OCI-LY7 (cell line): ENCODE data around the gene COL25A1. TPM values are rescaled to one million over a fixed set of nuclear protein-coding genes. Genes with fewer than 3 reads are reported as not detected.

Source experiments
- BruUV-seq: library from RNA; stranded (reverse); fragments of 400-500 nt; replicated peaks from 2 replicates; lab custom pipeline; 2021; lab: Mats Ljungman, UMichigan
- CTCF ChIA-PET: fragments of 300-600 bp; sonication (Branson Sonifier 250); formaldehyde crosslinking; loops from one replicate; lab custom pipeline; 2022; ENCODE audit warnings: antibody characterized with exemption; ENCODE audit not compliant: unreplicated experiment; lab: Charles Lee
- POLR2A ChIA-PET: fragments of 300-600 bp; sonication (Branson Sonifier 250); formaldehyde crosslinking; loops from one replicate; lab custom pipeline; 2022; ENCODE audit warnings: antibody characterized with exemption; lab: Charles Lee
- DNase-seq: peaks from one replicate; pipeline ENCODE4 v3.0.0-alpha.2; 2015; ENCODE audit warnings: low spot score
- H2AFZ ChIP-seq: fragments of 200-600 bp; sonication (generic), shearing (Covaris generic); 2 replicates; pipeline ENCODE4 v1.6.1; 2014; ENCODE audit warnings: mild to moderate bottlenecking, antibody characterized with exemption, low read length, moderate library complexity
- H3K27ac ChIP-seq: fragments of 200-600 bp; sonication (generic); 2 replicates; pipeline ENCODE4 v1.5.1; 2014; ENCODE audit warnings: mixed run types, low read depth, mild to moderate bottlenecking, moderate library complexity, low read length, inconsistent platforms; ENCODE audit not compliant: poor library complexity, severe bottlenecking
- H3K36me3 ChIP-seq: fragments of 200-600 bp; sonication (generic); 2 replicates; pipeline ENCODE4 v1.6.1; 2014; ENCODE audit warnings: mild to moderate bottlenecking, antibody characterized with exemption, low read length, moderate library complexity, mixed read lengths; ENCODE audit not compliant: insufficient read depth
- H3K4me1 ChIP-seq: fragments of 200-600 bp; sonication (generic); 2 replicates; pipeline ENCODE4 v1.5.1; 2014; ENCODE audit warnings: mild to moderate bottlenecking, low read length; ENCODE audit not compliant: insufficient read depth, poor library complexity, severe bottlenecking
- H3K4me2 ChIP-seq: fragments of 200-600 bp; sonication (generic); 2 replicates; pipeline ENCODE4 v1.6.1; 2014; ENCODE audit warnings: mild to moderate bottlenecking, low read length
- H3K4me3 ChIP-seq: fragments of 200-600 bp; sonication (generic); 2 replicates; pipeline ENCODE4 v1.5.1; 2014; ENCODE audit warnings: mild to moderate bottlenecking, low read depth, low read length; ENCODE audit not compliant: poor library complexity, severe bottlenecking
- H3K79me2 ChIP-seq: fragments of 200-600 bp; sonication (generic); 2 replicates; pipeline ENCODE4 v1.6.1; 2016; ENCODE audit warnings: low read depth, mild to moderate bottlenecking, low read length, moderate library complexity, mixed read lengths; ENCODE audit not compliant: insufficient read depth
- H3K9me2 ChIP-seq: fragments of 200-600 bp; sonication (generic); 2 replicates; pipeline ENCODE4 v1.6.1; 2016; ENCODE audit warnings: mild to moderate bottlenecking, low read length, mixed read lengths; ENCODE audit not compliant: insufficient read depth
- H3K9me3 ChIP-seq: fragments of 200-600 bp; sonication (generic); 2 replicates; pipeline ENCODE4 v1.6.1; 2014; ENCODE audit warnings: mild to moderate bottlenecking, mixed run types, low read length, mixed read lengths
- H4K20me1 ChIP-seq: fragments of 200-600 bp; sonication (generic); 2 replicates; pipeline ENCODE4 v1.6.1; 2014; ENCODE audit warnings: mild to moderate bottlenecking, antibody characterized with exemption, low read length, moderate library complexity, mixed read lengths; ENCODE audit not compliant: insufficient read depth
- CTCF ChIP-seq: fragments of 200-600 bp; sonication (generic); conservative IDR thresholded peaks from 2 replicates; pipeline ENCODE4 v1.5.1; 2014; ENCODE audit warnings: mild to moderate bottlenecking, antibody characterized with exemption, low read length, moderate library complexity, mixed read lengths
- EZH2phosphoT487 ChIP-seq: fragments of 200-600 bp; sonication (generic); IDR thresholded peaks from 2 replicates; pipeline ENCODE4 v1.6.1; 2018; ENCODE audit warnings: low read depth, borderline replicate concordance, mild to moderate bottlenecking, mixed run types, antibody characterized with exemption, low read length, moderate library complexity, mixed read lengths
- intact Hi-C: fragments of 100-400 bp; cut with micrococcal nuclease; formaldehyde crosslinking; loops from one replicate; pipeline ENCODE4 v1.10.0; 2022; ENCODE audit not compliant: unreplicated experiment
- total RNA-seq, 2 experiments: library from RNA; depleted of rRNA in 1 of 2; stranded (reverse); fragments of >200 nt in 1 of 2; shearing (Covaris generic) in 1 of 2; gene quantifications; 2 replicates each; pipeline ENCODE4 v1.2.3, GENCODE V29; 2014 to 2022

COL25A1 gene
- total RNA-seq, 2 experiments from 2014 or later: not detected

- ChIA-PET POLR2A (interaction anchor here (0.7 to 0.9 kb wide), 2 partner anchors 8 to 528 kb away, joined by 3 read pairs; no protein-coding TSS in a partner anchor), CTCF (no interaction called here)
- Histone ChIP-seq H3K9me3 (no peaks in the 10 kb centered on the region), H2AFZ (no peak overlapping the region), H4K20me1 (no peaks in the 10 kb centered on the region), H3K27ac (no peak overlapping the region), H3K4me3 (no peak overlapping the region), H3K4me1 (no peaks in the 10 kb centered on the region), H3K9me2 (no peaks in the 10 kb centered on the region), H3K79me2 (no peaks in the 10 kb centered on the region), H3K36me3 (no peaks in the 10 kb centered on the region), H3K4me2 (no peak overlapping the region)
- no TSS peak for BruUV-seq
- TF ChIP-seq CTCF (no peak), EZH2phosphoT487 (no peak)
- intact Hi-C loops: no loop called here
- no peak for DNase-seq
These were observed 95.4 kb downstream of the COL25A1 start for GRCh38 chr4:109207061-109207460.

DNA sequence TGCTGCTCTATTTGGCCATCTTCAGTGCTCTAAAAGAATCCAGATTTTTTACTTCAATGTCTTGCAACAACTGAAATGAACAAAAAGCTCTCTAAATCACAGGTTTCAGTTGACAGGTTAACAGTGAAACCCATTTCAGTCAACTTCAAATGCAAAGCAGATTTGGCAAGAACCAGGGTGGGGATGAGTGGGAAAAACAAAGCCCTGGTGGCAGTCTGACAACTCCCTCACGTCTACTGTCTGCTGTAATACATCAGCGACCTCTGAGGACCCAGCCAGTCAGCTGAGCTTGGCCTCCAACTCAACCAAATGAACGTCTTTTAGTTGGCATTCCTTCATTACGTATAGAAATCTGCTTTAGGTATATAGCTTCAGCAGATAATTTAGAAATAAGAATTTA is 95.8 kb downstream of the COL25A1 start:
- H3K27ac ChIP-seq: no peak overlapping the region
- H4K20me1 ChIP-seq: no peaks in the 10 kb centered on the region
- BruUV-seq: no TSS peak
- H3K9me3 ChIP-seq: no peaks in the 10 kb centered on the region
- intact Hi-C loops: no loop called here
- H3K4me1 ChIP-seq: no peaks in the 10 kb centered on the region
- no peak overlapping the region for H3K4me2 ChIP-seq
- H3K36me3 ChIP-seq: no peaks in the 10 kb centered on the region
- no peaks in the 10 kb centered on the region for H3K9me2 ChIP-seq
- no peak overlapping the region for H2AFZ ChIP-seq
- ChIA-PET CTCF (no interaction called here), POLR2A (interaction anchor here (0.7 to 0.9 kb wide), 2 partner anchors 8 to 528 kb away, joined by 3 read pairs; no protein-coding TSS in a partner anchor)
- TF ChIP-seq EZH2phosphoT487 (no peak), CTCF (no peak)
- H3K79me2 ChIP-seq: no peaks in the 10 kb centered on the region
- no peak overlapping the region for H3K4me3 ChIP-seq
- DNase-seq: no peak

- BruUV-seq: no TSS peak
- Histone ChIP-seq H2AFZ (no peak overlapping the region), H3K4me3 (no peak overlapping the region), H3K27ac (no peak overlapping the region), H4K20me1 (no peaks in the 10 kb centered on the region), H3K9me2 (no peaks in the 10 kb centered on the region), H3K4me2 (no peak overlapping the region), H3K79me2 (no peaks in the 10 kb centered on the region), H3K36me3 (no peaks in the 10 kb centered on the region), H3K4me1 (no peaks in the 10 kb centered on the region), H3K9me3 (no peaks in the 10 kb centered on the region)
- POLR2A ChIA-PET: no interaction called here
- TF ChIP-seq CTCF: no peak
- TF ChIP-seq EZH2phosphoT487: no peak
- intact Hi-C loops: no loop called here
- DNase-seq: no peak
- CTCF ChIA-PET: no interaction called here
These were observed 97.3 kb downstream of the COL25A1 start for GRCh38 chr4:109205186-109205585.
